Activated CD8-positive, alpha-beta T cell treated with anti-CD3 and anti-CD28 coated beads, Interleukin-2, amount 10 ng/mL, durations not matched to agents 7 days and 5 days (primary cell): ENCODE data around the gene HOXC5. TPM values are rescaled to one million over a fixed set of nuclear protein-coding genes. Genes with fewer than 3 reads are reported as not detected.

ENCODE experiments used
- ATAC-seq: fragments of 150-1000 bp; cut with Tn5 transposase; one replicate; pipeline ENCODE4 v1.10.0; 2021; ENCODE audit warnings: moderate library complexity
- CTCF ChIA-PET: fragments of 350-600 bp; sonication (Branson Sonifier 250); formaldehyde crosslinking; loops from one replicate; lab custom pipeline; 2021; ENCODE audit warnings: antibody characterized with exemption; lab: Charles Lee
- POLR2A ChIA-PET: fragments of 350-600 bp; sonication (Branson Sonifier 250); formaldehyde crosslinking; loops from one replicate; lab custom pipeline; 2021; ENCODE audit warnings: antibody characterized with exemption; lab: Charles Lee
- DNase-seq: peaks from one replicate; pipeline ENCODE4 v3.0.0-alpha.2; 2020
- H3K27ac Mint-ChIP-seq: one replicate; pipeline ENCODE4 v1.8.0; 2021; ENCODE audit warnings: mild to moderate bottlenecking, mixed read lengths
- H3K27me3 Mint-ChIP-seq: one replicate; pipeline ENCODE4 v1.8.0; 2021; ENCODE audit warnings: low read depth, mixed read lengths
- H3K36me3 Mint-ChIP-seq: one replicate; pipeline ENCODE4 v1.8.0; 2021; ENCODE audit warnings: low read depth, mixed read lengths
- H3K4me1 Mint-ChIP-seq: one replicate; pipeline ENCODE4 v1.8.0; 2021; ENCODE audit warnings: low read depth, mixed read lengths
- H3K4me3 Mint-ChIP-seq: one replicate; pipeline ENCODE4 v1.8.0; 2021; ENCODE audit warnings: mild to moderate bottlenecking, mixed read lengths
- H3K9me3 Mint-ChIP-seq: one replicate; pipeline ENCODE4 v1.8.0; 2022; ENCODE audit warnings: mixed read lengths; ENCODE audit not compliant: insufficient read depth
- total RNA-seq, 2 experiments: library from RNA; stranded (reverse); gene quantifications; one replicate each; pipeline ENCODE4 v1.2.3, GENCODE V29; 2021

Gene HOXC5
- total RNA-seq, 2 experiments from 2014 or later, result not detected

DNA sequence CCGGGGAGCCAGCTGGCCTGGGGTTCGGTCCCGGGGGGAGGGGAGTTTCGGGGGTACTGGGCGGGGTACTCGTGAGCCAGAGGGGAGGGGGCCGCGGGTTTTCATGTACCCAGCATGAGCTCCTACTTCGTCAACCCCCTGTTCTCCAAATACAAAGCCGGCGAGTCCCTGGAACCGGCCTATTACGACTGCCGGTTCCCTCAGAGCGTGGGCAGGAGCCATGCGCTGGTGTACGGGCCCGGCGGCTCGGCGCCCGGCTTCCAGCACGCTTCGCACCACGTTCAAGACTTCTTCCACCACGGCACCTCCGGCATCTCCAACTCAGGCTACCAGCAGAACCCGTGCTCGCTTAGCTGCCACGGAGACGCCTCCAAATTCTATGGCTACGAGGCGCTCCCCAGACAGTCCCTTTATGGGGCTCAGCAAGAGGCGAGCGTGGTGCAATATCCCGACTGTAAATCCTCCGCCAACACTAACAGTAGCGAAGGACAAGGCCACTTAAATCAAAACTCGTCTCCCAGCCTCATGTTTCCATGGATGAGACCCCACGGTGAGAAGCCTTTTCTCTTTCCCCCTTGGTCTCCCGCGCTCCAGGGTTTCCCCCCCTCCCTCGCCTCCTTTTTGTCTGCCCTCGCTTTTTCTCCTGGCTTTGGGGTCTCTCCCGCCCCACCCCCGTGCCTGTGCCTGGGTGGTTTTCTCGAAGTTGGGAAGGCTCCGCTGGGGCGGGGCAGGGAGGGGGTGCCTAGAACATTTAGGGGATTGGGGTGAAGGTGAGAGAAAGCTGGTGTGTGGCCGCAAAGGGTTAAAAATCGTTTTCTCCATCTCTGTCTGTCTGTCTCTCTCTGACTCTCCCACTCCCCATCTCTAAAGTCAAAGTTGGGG is 23.4 kb upstream of the HOXC5 start:
- ATAC-seq (no peak), DNase-seq (no peak)
- Mint-ChIP-seq H3K4me3 (no peak overlapping the region), H3K27me3 (peaks cover 92% of the 10 kb centered on the region), H3K9me3 (no peaks in the 10 kb centered on the region), H3K4me1 (peaks cover 20% of the 10 kb centered on the region), H3K36me3 (no peaks in the 10 kb centered on the region), H3K27ac (no peak overlapping the region)
- ChIA-PET CTCF (interaction anchor here (0.8 to 7.0 kb wide), 8 partner anchors 8 to 199 kb away, joined by 3 to 91 read pairs (median 8); partner anchors contain the start of genes HOXC5 and SMUG1), POLR2A (interaction anchor here (0.7 kb wide), 1 partner anchor 22 kb away, joined by 3 read pairs; no protein-coding TSS in a partner anchor)

DNA sequence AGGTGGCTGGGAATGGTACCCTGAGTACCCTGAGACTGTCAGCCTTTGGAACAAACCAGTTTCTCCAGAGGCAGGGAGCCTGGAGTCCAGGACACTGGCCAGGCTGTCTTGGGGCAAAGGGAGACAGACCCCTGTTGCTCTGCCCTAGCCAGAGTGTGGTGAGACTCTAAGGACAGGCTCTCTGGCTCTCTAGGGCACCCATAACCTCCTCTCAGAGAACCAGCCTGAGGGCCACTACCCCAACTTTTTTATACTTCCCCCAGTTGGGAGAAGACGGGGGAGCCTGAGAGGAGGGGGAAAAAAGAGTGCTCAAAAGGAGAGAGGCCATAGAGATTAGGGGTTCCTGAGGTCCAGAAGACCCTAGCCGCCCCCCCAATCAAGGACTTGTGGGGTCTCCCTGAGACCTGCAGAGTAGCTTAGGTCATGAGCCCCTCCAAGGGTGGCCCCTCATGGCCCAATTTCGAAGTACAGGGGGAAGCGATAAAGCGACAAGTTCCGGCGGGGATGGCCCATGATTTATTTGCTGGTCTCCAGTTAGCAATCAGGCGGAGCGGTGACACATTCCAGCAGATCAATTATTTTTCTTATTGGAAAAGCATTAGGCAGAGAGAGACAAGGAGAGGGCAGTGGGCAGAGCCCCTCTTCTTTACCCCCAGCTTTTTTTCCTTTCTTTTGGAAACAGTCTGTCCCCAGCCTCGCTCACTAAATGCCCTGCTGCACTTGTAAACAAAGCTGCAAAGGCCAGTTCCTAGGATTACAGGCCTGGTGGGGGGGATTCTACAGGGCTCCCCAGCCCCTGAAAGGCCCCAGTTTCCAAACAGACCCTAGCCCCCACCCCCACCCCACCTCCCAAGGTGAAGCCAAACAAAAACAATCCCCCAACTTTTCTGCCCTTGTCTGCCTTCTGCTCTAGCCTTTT is 22.5 kb upstream of the HOXC5 start:
- CTCF ChIA-PET, result interaction anchor here (1.5 to 7.0 kb wide), 2 partner anchors 183 to 205 kb away, joined by 3 to 91 read pairs; partner anchors contain the start of gene SMUG1
- DNase-seq, result no peak
- no peak overlapping the region for H3K4me3 Mint-ChIP-seq
- peaks cover 25% of the 10 kb centered on the region for H3K4me1 Mint-ChIP-seq
- peaks cover 95% of the 10 kb centered on the region for H3K27me3 Mint-ChIP-seq
- H3K27ac Mint-ChIP-seq, result no peak overlapping the region
- no peak for ATAC-seq
- POLR2A ChIA-PET, result no interaction called here
- no peaks in the 10 kb centered on the region for H3K36me3 Mint-ChIP-seq
- no peaks in the 10 kb centered on the region for H3K9me3 Mint-ChIP-seq

DNA sequence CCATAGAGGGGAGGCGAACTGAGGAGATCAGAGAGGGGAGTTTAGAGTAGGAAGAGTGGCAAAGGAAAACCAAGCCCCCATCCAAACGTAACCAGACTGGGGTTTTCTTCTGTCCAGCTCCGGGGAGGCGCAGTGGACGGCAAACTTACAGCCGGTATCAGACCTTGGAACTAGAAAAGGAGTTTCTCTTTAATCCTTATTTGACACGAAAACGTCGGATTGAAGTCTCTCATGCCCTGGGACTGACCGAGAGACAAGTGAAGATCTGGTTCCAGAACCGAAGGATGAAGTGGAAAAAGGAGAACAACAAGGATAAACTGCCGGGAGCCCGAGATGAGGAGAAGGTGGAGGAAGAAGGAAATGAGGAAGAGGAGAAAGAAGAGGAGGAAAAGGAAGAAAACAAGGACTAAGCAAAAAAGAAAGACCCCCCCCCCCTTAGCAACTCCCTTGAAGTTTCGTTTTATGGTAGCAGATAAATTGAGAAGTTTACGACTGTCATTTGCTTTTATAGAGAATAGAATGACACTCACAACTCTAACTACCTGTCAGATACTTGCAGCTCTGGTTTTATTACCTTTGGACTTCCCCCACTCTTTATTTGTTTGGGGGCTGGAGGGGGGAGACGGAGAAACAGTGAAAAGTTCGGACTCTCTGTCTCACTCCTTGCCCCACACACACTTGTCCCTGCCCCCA is 21.7 kb upstream of the HOXC5 start:
- H3K27ac Mint-ChIP-seq, result no peak overlapping the region
- ATAC-seq, result no peak

DNA sequence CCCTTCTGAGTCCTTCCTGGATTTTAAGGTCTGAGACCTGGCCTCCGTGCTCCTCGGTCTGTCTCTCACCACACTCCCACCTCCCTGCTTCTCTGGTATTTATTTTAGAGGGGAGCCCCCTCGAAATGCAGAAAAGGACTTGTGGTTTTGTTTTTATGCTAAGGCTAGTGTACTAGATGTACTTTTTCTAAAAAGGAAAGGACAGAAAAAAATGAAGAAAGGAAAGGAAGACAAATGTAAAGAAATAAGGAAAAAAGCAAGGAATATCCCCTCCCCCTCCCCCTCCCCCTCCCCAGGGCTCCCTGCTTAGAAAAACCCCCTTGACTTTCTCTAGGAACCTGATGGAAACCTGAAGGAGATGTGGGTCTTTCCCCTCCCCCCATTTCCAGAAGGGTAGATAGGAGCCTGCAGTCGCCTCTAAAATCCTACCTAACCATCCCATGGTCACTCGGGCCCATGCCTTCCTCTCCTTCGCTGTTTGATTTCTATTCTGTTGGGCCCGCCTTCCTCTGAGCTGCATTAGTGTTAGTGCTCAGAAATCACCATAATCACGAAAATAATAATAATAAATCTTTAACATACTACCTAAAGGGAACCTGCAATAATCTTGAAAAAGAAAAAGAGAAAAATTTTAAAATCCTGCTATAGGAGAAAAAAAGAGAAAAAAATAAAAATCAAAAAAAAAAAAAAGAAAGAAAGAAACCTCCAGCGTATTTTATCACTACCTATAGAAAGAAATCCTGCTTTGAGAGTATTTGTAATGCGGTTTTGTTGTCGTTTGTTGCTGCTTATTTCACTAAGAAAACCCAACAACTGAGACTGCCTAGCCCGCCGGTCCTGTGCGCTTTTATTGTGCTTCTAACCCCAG is 21.0 kb upstream of the HOXC5 start:
- peaks cover 92% of the 10 kb centered on the region for H3K27me3 Mint-ChIP-seq
- no peaks in the 10 kb centered on the region for H3K36me3 Mint-ChIP-seq
- H3K4me1 Mint-ChIP-seq, result peaks cover 13% of the 10 kb centered on the region
- POLR2A ChIA-PET, result no interaction called here
- H3K27ac Mint-ChIP-seq, result no peak overlapping the region
- no peaks in the 10 kb centered on the region for H3K9me3 Mint-ChIP-seq
- no peak overlapping the region for H3K4me3 Mint-ChIP-seq
- DNase-seq (no peak), ATAC-seq (no peak)
- CTCF ChIA-PET, result interaction anchor here (0.9 to 7.0 kb wide), 5 partner anchors 21 to 203 kb away, joined by 3 to 91 read pairs (median 6); partner anchors contain the start of genes HOXC5 and SMUG1

More for the DNA sequence above, 21.7 kb upstream of the HOXC5 start:
- H3K4me1 Mint-ChIP-seq, result peaks cover 20% of the 10 kb centered on the region
- no peaks in the 10 kb centered on the region for H3K36me3 Mint-ChIP-seq
- H3K4me3 Mint-ChIP-seq, result no peak overlapping the region
- H3K9me3 Mint-ChIP-seq, result no peaks in the 10 kb centered on the region
- POLR2A ChIA-PET, result no interaction called here
- CTCF ChIA-PET, result interaction anchor here (1.0 to 7.0 kb wide), 3 partner anchors 22 to 204 kb away, joined by 3 to 91 read pairs (median 6); partner anchors contain the start of genes HOXC5 and SMUG1
- H3K27me3 Mint-ChIP-seq, result peaks cover 94% of the 10 kb centered on the region
- no peak for DNase-seq

DNA sequence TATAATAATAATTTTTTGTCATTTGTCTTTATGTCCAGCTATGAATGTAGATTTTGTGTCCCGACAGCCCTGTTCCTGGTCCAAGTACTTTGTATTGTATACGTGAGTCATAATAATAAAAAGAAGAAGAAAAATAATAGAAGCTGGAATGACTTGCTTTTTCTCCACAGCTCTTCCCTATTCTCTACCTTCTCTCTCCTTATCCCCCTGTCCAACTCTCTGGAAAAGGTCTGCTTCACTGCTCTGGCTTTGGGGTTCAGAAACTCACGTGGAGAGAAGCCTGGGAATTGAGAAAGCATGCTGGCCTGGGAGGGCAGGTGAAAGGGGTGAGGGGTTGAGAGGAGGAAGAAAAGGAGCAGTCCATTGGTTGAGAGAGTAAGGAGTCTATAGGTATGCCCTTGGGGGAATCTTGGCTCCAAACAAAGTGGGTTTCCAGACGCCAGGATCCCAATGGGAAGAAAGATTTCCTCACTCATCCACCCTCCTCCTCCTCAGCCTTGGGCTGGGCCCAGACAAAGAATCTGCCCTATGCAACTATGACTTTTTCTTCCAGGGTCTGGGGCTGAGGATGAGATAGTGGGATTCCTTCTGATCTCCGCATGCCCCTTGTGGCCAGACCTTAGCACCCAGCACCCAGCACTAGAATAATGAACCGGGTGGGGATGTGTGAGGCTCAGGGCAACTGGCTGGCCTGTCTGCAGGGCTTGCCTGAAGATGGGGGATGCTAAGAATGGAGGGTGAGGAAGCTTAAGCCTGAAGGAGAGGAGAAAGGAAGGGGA is 20.0 kb upstream of the HOXC5 start:
- POLR2A ChIA-PET, result no interaction called here
- ATAC-seq, result no peak
- H3K9me3 Mint-ChIP-seq, result no peaks in the 10 kb centered on the region
- peaks cover 20% of the 10 kb centered on the region for H3K4me1 Mint-ChIP-seq
- peaks cover 92% of the 10 kb centered on the region for H3K27me3 Mint-ChIP-seq
- no peaks in the 10 kb centered on the region for H3K36me3 Mint-ChIP-seq
- no peak for DNase-seq
- H3K27ac Mint-ChIP-seq, result no peak overlapping the region
- H3K4me3 Mint-ChIP-seq, result no peak overlapping the region
- CTCF ChIA-PET, result interaction anchor here (0.9 to 2.5 kb wide), 4 partner anchors 188 to 202 kb away, joined by 3 to 10 read pairs (median 4); no protein-coding TSS in a partner anchor

DNA sequence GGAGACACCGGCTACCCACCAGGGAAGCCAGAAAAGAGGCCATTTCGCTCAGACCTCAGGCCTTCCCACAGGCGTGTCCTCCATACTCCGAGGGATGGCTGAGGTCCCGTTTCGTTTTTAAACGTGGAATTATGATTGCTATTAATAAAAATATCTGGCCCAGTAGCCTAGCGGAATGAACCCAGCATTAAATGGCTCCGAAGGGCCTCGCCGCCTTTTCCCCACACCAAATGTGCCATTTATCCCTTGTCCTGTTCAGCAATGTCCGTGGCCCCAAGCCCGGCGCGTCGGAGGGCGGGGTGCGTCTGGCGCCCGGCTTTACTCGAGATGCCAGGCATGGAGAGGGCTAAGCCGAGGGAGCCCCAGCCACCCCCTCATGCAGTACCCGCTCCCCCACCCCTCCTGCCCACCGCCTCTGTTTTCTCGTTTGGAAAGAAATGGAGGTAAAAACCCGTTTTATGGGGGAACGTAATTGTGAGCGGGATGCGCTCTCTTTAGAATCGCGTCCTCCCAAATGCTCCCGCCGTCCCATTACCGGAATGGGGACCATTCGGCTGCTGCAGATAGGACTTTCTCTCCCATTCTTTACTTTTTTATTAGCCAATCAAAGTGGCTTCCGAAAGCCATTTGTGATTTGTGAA is 18.4 kb upstream of the HOXC5 start:
- ATAC-seq, result no peak
- Mint-ChIP-seq H3K27ac (no peak overlapping the region), H3K4me3 (peak overlapping the region; percentile 17), H3K27me3 (peaks cover 80% of the 10 kb centered on the region), H3K9me3 (no peaks in the 10 kb centered on the region), H3K36me3 (no peaks in the 10 kb centered on the region), H3K4me1 (peaks cover 24% of the 10 kb centered on the region)
- CTCF ChIA-PET, result interaction anchor here (0.8 to 2.5 kb wide), 5 partner anchors 38 to 200 kb away, joined by 3 to 10 read pairs (median 4); no protein-coding TSS in a partner anchor
- DNase-seq, result no peak
- POLR2A ChIA-PET, result no interaction called here

DNA sequence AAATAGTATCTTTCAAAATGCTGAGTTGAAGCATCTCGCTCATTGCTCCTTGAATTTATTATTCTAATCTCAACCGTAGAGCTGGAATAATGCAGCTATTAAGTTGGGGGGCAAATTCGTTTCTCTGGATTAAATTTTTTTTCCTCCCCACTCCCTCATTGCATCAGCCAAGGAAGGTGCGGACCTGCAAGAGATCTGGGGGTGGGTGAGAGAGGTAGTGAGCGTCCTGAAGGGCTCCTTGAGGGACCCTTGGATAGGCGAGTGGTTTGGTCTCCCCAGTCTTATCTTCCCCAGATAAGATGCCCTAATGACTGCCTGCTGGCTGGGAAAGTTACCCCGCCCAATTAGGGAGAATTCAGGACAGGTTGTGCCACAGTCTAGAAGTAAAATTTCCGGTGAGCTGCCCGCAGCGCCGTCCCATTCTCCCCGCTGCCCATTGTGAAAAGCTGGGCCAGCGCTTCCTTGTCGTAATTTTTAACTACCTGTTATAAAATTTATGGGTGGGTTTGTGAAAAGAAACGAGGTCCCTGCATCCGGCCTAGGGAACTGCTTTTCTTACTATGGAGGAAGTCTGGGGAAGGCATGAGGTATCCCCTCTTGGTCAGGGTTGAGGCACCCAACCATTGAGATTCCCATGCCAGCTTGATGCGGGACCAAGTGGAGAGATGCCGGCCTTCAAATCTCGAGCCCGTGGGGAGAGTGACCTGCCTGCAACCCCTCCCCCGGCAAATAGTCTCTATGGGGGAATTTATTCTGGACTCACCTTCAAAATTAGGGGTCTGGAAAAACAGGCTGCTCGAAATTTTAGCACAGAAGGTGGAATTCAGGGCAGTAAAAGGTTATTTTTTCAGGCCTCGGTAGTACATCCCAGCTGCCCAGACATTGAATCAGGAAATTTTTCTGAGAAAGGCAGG is 17.6 kb upstream of the HOXC5 start:
- DNase-seq, result no peak
- Mint-ChIP-seq H3K27me3 (peaks cover 80% of the 10 kb centered on the region), H3K9me3 (no peaks in the 10 kb centered on the region), H3K27ac (no peak overlapping the region), H3K36me3 (no peaks in the 10 kb centered on the region), H3K4me3 (peak overlapping the region; percentile 17), H3K4me1 (peaks cover 23% of the 10 kb centered on the region)
- POLR2A ChIA-PET, result no interaction called here
- no peak for ATAC-seq
- CTCF ChIA-PET, result interaction anchor here (1.1 to 3.1 kb wide), 7 partner anchors 7 to 199 kb away, joined by 3 to 15 read pairs (median 4); partner anchors contain the start of gene HOXC5

DNA sequence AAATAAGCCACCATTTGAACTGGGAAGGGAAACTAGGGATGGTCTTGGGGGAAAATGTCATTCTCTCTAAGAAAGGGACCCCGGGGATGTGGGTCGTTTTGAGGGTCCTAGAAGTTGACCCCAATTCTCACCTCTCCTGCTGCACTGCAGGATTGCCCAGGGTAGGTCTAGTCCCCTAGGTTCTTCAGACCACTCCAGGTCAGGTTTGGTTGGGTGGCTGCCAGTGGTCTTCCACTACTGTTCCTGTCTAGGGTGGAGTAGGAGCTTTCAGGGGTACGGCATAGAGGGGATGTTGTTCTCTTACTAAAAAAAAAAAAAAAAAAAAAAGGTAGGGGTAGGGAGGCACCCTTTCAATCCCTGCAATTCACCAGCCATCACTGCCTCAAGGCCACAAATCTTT is 16.8 kb upstream of the HOXC5 start:
- H3K4me3 Mint-ChIP-seq, result no peak overlapping the region
- no peak overlapping the region for H3K27ac Mint-ChIP-seq
- no peaks in the 10 kb centered on the region for H3K36me3 Mint-ChIP-seq
- peaks cover 79% of the 10 kb centered on the region for H3K27me3 Mint-ChIP-seq
- no peak for DNase-seq
- ChIA-PET CTCF (interaction anchor here (1.4 to 3.1 kb wide), 5 partner anchors 8 to 193 kb away, joined by 3 to 15 read pairs (median 4); partner anchors contain the start of gene HOXC5), POLR2A (interaction anchor here (0.7 kb wide), 1 partner anchor 18 kb away, joined by 6 read pairs; no protein-coding TSS in a partner anchor)
- ATAC-seq, result no peak
- H3K4me1 Mint-ChIP-seq, result peaks cover 23% of the 10 kb centered on the region
- no peaks in the 10 kb centered on the region for H3K9me3 Mint-ChIP-seq
